ENCODE measurements around the gene CAMK1D. TPM values are rescaled to one million over a fixed set of nuclear protein-coding genes. Genes with fewer than 3 reads are reported as not detected.

Gene CAMK1D
- total RNA-seq, 1 experiment from 2014 or later = 6.3 TPM

DNA sequence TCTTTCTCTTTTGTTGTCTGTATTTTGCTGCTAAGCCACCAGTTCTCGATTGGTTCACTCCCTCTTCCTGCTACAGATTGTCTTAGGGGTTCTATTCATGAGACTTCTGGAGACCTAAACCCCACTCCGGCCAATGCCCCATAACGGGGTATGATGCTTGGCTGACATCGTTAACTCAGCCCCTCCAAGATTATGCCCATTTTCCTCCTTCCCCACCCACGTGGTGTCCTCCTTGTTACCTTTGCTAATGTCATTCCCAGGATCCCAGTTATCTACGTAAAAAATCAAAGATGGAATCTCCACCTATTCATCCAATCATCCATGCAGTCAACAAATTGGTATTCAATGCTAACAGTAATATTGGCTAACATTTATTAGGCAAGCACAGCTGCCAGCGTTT, 228.3 kb downstream of the CAMK1D start:
- DNase-seq = no peak
- Histone ChIP-seq H3K79me2 (ENCODE audit: insufficient read depth, low read length) (no peaks in the 10 kb centered on the region), H3T11ph (ENCODE audit: low read length) (no peak overlapping the region), H4K8ac (replicated peaks; ENCODE audit: insufficient read length, low read depth, low read length) (no peak overlapping the region), H2BK5ac (ENCODE audit: insufficient read length, low read length) (no peak overlapping the region), H3K27ac (ENCODE audit: insufficient read length, low read depth, low read length) (no peak overlapping the region), H2BK12ac (ENCODE audit: insufficient read length, low read depth, low read length) (no peak overlapping the region), H4K5ac (ENCODE audit: insufficient read length, low read depth, low read length) (no peak overlapping the region), H2BK15ac (ENCODE audit: low read depth, low read length) (no peak overlapping the region), H3K27me3 (ENCODE audit: insufficient read depth, low read length) (no peaks in the 10 kb centered on the region), H3K9me3 (ENCODE audit: control insufficient read depth, low read depth, low read length) (peaks cover 6% of the 10 kb centered on the region), H3K4me1 (ENCODE audit: insufficient read depth, low read length) (no peaks in the 10 kb centered on the region), H3K18ac (ENCODE audit: insufficient read length, low read depth, low read length) (no peak overlapping the region), H3K4ac (ENCODE audit: low read depth, low read length) (no peak overlapping the region), H3K56ac (ENCODE audit: insufficient read length, low read depth, low read length) (no peak overlapping the region), H2AFZ (ENCODE audit: low read length) (no peak overlapping the region), H3K4me2 (ENCODE audit: insufficient read depth, insufficient read length, low read length) (no peak overlapping the region), H3K79me1 (ENCODE audit: insufficient read depth, low read depth, low read length, poor library complexity, severe bottlenecking) (no peaks in the 10 kb centered on the region), H3K23me2 (ENCODE audit: insufficient read length, low read depth, low read length, poor library complexity, severe bottlenecking) (no peaks in the 10 kb centered on the region), H3K14ac (ENCODE audit: insufficient read depth, low read length) (no peak overlapping the region), H3K9ac (ENCODE audit: extremely low read depth, insufficient read length, low read length) (no peak overlapping the region), H2BK120ac (ENCODE audit: low read depth, low read length, poor library complexity, severe bottlenecking) (no peak overlapping the region), H3K23ac (ENCODE audit: insufficient read length, low read depth, low read length) (no peak overlapping the region), H2BK20ac (ENCODE audit: low read depth, low read length, poor library complexity, severe bottlenecking) (no peak overlapping the region), H4K20me1 (ENCODE audit: control insufficient read depth, insufficient read depth, insufficient read length) (no peaks in the 10 kb centered on the region), H4K91ac (ENCODE audit: insufficient read length, low read depth, low read length) (no peak overlapping the region), H2AK5ac (ENCODE audit: insufficient read length, low read length) (no peak overlapping the region)
- no CpG with 5 or more reads among the region's 7 CpGs for WGBS (ENCODE audit: extremely low coverage, insufficient read length, low lambda C conversion rate)
- Mint-ChIP-seq H3K27ac (no peak overlapping the region), H3K27me3 (ENCODE audit: low read depth) (no peaks in the 10 kb centered on the region; the same call in none of the 2 replicates), H3K9me3 (peaks cover 18 to 24% of the 10 kb centered on the region in 2 experiments; a peak in 4 of 5 replicates), H3K4me3 (no peak overlapping the region), H3K36me3 (ENCODE audit: insufficient read depth in 1 of 3, low read depth in 3 of 3) (peaks cover 3 to 23% (median 13%) of the 10 kb centered on the region in 3 experiments; a peak in 6 of 7 replicates), H3K4me1 (no peaks in the 10 kb centered on the region)
- TF ChIP-seq, protein P1, sequence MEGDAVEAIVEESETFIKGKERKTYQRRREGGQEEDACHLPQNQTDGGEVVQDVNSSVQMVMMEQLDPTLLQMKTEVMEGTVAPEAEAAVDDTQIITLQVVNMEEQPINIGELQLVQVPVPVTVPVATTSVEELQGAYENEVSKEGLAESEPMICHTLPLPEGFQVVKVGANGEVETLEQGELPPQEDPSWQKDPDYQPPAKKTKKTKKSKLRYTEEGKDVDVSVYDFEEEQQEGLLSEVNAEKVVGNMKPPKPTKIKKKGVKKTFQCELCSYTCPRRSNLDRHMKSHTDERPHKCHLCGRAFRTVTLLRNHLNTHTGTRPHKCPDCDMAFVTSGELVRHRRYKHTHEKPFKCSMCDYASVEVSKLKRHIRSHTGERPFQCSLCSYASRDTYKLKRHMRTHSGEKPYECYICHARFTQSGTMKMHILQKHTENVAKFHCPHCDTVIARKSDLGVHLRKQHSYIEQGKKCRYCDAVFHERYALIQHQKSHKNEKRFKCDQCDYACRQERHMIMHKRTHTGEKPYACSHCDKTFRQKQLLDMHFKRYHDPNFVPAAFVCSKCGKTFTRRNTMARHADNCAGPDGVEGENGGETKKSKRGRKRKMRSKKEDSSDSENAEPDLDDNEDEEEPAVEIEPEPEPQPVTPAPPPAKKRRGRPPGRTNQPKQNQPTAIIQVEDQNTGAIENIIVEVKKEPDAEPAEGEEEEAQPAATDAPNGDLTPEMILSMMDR (conservative IDR thresholded peaks at IDR 0.05) = no peak

All from H9 (cell line).